Measurements from ENCODE around the gene ZDHHC15. TPM values are rescaled to one million over a fixed set of nuclear protein-coding genes. Genes with fewer than 3 reads are reported as not detected.

The ZDHHC15 gene, protein sequence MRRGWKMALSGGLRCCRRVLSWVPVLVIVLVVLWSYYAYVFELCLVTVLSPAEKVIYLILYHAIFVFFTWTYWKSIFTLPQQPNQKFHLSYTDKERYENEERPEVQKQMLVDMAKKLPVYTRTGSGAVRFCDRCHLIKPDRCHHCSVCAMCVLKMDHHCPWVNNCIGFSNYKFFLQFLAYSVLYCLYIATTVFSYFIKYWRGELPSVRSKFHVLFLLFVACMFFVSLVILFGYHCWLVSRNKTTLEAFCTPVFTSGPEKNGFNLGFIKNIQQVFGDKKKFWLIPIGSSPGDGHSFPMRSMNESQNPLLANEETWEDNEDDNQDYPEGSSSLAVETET
- not detected in 2 replicates for total RNA-seq (2012; rRNA removed)
- polyA plus RNA-seq (2012; rRNA removed): not detected in 2 replicates
- not detected in 2 replicates for polyA plus RNA-seq (2012; cell fraction: cytosol; rRNA removed)
- polyA plus RNA-seq (2012; cell fraction: nucleus; rRNA removed; ENCODE audit: low replicate concordance): not detected in 2 replicates
- percentile 4 among the genes with signal in this experiment for Bru-seq, nascent RNA
- BruChase-seq, experiment 1, labeled RNA remaining after a 6-hour chase: percentile 1 among the genes with signal in this experiment
- BruChase-seq, experiment 2, labeled RNA remaining after a 2-hour chase: percentile 3 among the genes with signal in this experiment
- long read RNA-seq: 0 reads

DNA sequence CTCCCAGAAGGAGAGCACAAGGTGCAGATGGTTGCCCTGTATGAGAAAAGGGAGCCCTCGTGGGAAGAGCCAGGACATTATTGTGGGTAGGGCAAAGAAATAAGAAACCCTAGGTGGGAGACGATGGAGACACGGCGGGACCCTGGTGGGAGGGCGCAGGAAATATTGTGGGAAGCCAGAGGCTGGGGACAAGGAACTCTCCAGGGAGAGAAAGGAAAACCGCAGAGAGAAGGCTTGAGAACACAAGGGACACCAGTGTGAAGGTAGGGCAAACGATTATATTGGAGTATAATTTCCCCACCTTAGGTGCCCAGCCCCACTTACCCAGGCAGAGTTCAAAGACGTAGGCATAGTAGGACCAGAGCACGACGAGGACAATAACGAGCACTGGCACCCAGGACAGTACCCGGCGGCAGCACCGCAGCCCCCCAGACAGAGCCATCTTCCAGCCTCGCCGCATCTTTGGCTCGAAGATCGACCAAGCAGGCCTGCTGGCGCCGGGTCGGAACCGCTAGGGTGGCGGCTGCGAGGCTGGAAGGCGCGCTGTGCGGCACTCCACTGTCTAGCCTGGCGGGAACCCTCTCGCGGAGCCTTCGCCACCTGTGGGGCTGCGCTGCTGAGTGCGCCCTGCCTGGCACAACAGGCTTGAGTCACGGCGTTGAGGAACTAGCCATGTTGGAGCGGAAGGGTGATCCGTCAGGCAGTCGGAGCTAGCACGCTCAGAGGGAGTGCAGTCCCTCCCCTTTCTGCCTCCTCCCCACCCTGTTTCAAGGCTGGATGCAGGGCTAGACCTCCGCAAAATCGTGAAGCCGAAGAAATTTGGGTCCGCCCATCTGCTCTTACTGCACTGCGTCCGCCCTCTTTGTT is at the start of gene ZDHHC15:
Gene ZDHHC15 (minus strand): TSS at position 473 of the 867 bp plus-strand sequence. CDS start 13 bp downstream, at position 460.
- Histone ChIP-seq H3K9me1 (ENCODE audit: insufficient read depth, low read length) (no peaks in the 10 kb centered on the region), H3K23ac (ENCODE audit: low read depth, low read length) (no peak within 1 kb of the TSS), H4K8ac (ENCODE audit: low read depth in 2 of 2, low read length in 2 of 2) (no peak within 1 kb of the TSS), H2BK15ac (ENCODE audit: low read depth, low read length) (no peak within 1 kb of the TSS), H3K79me1 (ENCODE audit: low read depth in 1 of 2, low read length in 2 of 2) (no peaks in the 10 kb centered on the region), H3K4ac (ENCODE audit: low read depth, low read length) (no peak within 1 kb of the TSS), H3K36me3 (ENCODE audit: control insufficient read depth, insufficient read depth, low read length) (no peaks in the 10 kb centered on the region), H2AK5ac (ENCODE audit: low read depth, low read length) (no peak within 1 kb of the TSS), H2AK9ac (replicated peaks; ENCODE audit: low read depth, low read length, poor library complexity) (no peak within 1 kb of the TSS), H3K4me1 (ENCODE audit: control insufficient read depth, insufficient read depth, low read length) (no peaks in the 10 kb centered on the region), H2AFZ (replicated peaks; ENCODE audit: low read length, poor library complexity) (no peak within 1 kb of the TSS), H3K56ac (ENCODE audit: extremely low read depth, insufficient read depth, low read length) (no peak within 1 kb of the TSS), H3K18ac (ENCODE audit: low read depth, low read length) (no peak within 1 kb of the TSS), H2BK120ac (ENCODE audit: low read depth, low read length) (no peak within 1 kb of the TSS), H2BK5ac (ENCODE audit: low read depth, low read length, poor library complexity, severe bottlenecking) (no peak within 1 kb of the TSS), H3K4me2 (ENCODE audit: low read depth, low read length) (no peak within 1 kb of the TSS), H4K91ac (ENCODE audit: insufficient read depth, low read depth, low read length) (no peak within 1 kb of the TSS), H4K5ac (ENCODE audit: low read depth, low read length) (no peak within 1 kb of the TSS), H3K27me3 (ENCODE audit: control insufficient read depth, insufficient read depth, low read length) (no peaks in the 10 kb centered on the region), H2BK20ac (ENCODE audit: low read depth, low read length) (no peak within 1 kb of the TSS), H3K9me3 (ENCODE audit: control insufficient read depth, insufficient read depth, low read length) (no peaks in the 10 kb centered on the region), H3K14ac (replicated peaks; ENCODE audit: low read depth, low read length) (no peak within 1 kb of the TSS), H3K27ac (ENCODE audit: insufficient read depth, low read length) (no peak within 1 kb of the TSS), H3K9ac (ENCODE audit: low read depth, low read length) (no peak within 1 kb of the TSS), H4K20me1 (ENCODE audit: insufficient read depth, low read length) (no peaks in the 10 kb centered on the region), H3K4me3 (ENCODE audit: insufficient read depth, low read depth, low read length) (no peak within 1 kb of the TSS)
- intact Hi-C loops (cut with micrococcal nuclease): no loop called here
- in situ Hi-C loops (cut with MboI; ENCODE audit: low sequenced_read_pairs): no loop called here
- dilution Hi-C loops (cut with HindIII; ENCODE audit: low sequenced_read_pairs, unreplicated experiment): no loop called here
- CTCF ChIA-PET: no interaction called here
- no TSS peak for BruUV-seq (replicated peaks)
- POLR2A ChIA-PET (ENCODE audit: unreplicated experiment): no interaction called here
- WGBS, 2 experiments (ENCODE audit: extremely low coverage in 2 of 2, insufficient read length in 1 of 2): 31% methylated on average over 13 of the region's 45 CpGs; no CpG with 5 or more reads in 1 of the 2 experiments
- ATAC-seq (ENCODE audit: low read depth) (peak; percentile 44), DNase-seq (no peak)
- TF ChIP-seq MXI1 (IDR thresholded peaks at IDR 0.05; ENCODE audit: borderline replicate concordance, low read depth, low read length): no peak
- TF ChIP-seq, protein P1, sequence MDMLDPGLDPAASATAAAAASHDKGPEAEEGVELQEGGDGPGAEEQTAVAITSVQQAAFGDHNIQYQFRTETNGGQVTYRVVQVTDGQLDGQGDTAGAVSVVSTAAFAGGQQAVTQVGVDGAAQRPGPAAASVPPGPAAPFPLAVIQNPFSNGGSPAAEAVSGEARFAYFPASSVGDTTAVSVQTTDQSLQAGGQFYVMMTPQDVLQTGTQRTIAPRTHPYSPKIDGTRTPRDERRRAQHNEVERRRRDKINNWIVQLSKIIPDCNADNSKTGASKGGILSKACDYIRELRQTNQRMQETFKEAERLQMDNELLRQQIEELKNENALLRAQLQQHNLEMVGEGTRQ (IDR thresholded peaks at IDR 0.05; ENCODE audit: low read depth, low read length): no peak
- TF ChIP-seq POLR2A (IDR thresholded peaks at IDR 0.05; ENCODE audit: low read depth, low read length): no peak
- no peak for TF ChIP-seq NFE2L2 (IDR thresholded peaks at IDR 0.05; ENCODE audit: low read depth, low read length)
- TF ChIP-seq MAFK (IDR thresholded peaks at IDR 0.05; ENCODE audit: low read depth, low read length): no peak
- no peak for TF ChIP-seq RCOR1 (IDR thresholded peaks at IDR 0.05; ENCODE audit: insufficient replicate concordance, low read length)
- TF ChIP-seq RAD21 (IDR thresholded peaks at IDR 0.05; ENCODE audit: low read length): no peak
- no peak for TF ChIP-seq FOS (IDR thresholded peaks at IDR 0.05; ENCODE audit: low read depth, low read length)
- TF ChIP-seq RFX5 (IDR thresholded peaks at IDR 0.05; ENCODE audit: low read depth, low read length): no peak
- TF ChIP-seq, protein P2, sequence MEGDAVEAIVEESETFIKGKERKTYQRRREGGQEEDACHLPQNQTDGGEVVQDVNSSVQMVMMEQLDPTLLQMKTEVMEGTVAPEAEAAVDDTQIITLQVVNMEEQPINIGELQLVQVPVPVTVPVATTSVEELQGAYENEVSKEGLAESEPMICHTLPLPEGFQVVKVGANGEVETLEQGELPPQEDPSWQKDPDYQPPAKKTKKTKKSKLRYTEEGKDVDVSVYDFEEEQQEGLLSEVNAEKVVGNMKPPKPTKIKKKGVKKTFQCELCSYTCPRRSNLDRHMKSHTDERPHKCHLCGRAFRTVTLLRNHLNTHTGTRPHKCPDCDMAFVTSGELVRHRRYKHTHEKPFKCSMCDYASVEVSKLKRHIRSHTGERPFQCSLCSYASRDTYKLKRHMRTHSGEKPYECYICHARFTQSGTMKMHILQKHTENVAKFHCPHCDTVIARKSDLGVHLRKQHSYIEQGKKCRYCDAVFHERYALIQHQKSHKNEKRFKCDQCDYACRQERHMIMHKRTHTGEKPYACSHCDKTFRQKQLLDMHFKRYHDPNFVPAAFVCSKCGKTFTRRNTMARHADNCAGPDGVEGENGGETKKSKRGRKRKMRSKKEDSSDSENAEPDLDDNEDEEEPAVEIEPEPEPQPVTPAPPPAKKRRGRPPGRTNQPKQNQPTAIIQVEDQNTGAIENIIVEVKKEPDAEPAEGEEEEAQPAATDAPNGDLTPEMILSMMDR (conservative IDR thresholded peaks at IDR 0.05; ENCODE audit: low read depth, low read length): no peak
- TF ChIP-seq BHLHE40 (IDR thresholded peaks at IDR 0.05; ENCODE audit: low read depth, low read length): no peak
- TF ChIP-seq, protein P3, sequence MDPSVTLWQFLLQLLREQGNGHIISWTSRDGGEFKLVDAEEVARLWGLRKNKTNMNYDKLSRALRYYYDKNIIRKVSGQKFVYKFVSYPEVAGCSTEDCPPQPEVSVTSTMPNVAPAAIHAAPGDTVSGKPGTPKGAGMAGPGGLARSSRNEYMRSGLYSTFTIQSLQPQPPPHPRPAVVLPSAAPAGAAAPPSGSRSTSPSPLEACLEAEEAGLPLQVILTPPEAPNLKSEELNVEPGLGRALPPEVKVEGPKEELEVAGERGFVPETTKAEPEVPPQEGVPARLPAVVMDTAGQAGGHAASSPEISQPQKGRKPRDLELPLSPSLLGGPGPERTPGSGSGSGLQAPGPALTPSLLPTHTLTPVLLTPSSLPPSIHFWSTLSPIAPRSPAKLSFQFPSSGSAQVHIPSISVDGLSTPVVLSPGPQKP (IDR thresholded peaks at IDR 0.05; ENCODE audit: borderline replicate concordance, low read depth, low read length): no peak
